Neural cell (in vitro differentiated cells): ENCODE results near the gene UBR7.

Experiments
- EP300 ChIP-seq: fragments of 450-650 bp; conservative IDR thresholded peaks from 2 replicates; pipeline ENCODE4 v1.6.1; 2014; ENCODE audit warnings: antibody characterized with exemption, mild to moderate bottlenecking, moderate library complexity; ENCODE audit not compliant: poor library complexity, severe bottlenecking
- EZH2 ChIP-seq: fragments of 200-600, 300-800 bp; shearing (Covaris generic), sonication (generic); IDR thresholded peaks from 2 replicates; pipeline ENCODE4 v1.6.1; 2014; ENCODE audit warnings: antibody characterized with exemption, low read length, borderline replicate concordance, mild to moderate bottlenecking; ENCODE audit not compliant: insufficient read depth, poor library complexity, severe bottlenecking
- MXI1 ChIP-seq: fragments of 450-650 bp; conservative IDR thresholded peaks from 2 replicates; pipeline ENCODE4 v1.6.1; 2014; ENCODE audit warnings: antibody characterized with exemption, mild to moderate bottlenecking; ENCODE audit not compliant: poor library complexity, severe bottlenecking
- POLR2AphosphoS5 ChIP-seq: IDR thresholded peaks from 2 replicates; pipeline ENCODE4 v1.6.1; 2012
- RAD21 ChIP-seq: fragments of 450-650 bp; conservative IDR thresholded peaks from 2 replicates; pipeline ENCODE4 v1.6.1; 2014; ENCODE audit warnings: antibody characterized with exemption, mild to moderate bottlenecking, moderate library complexity
- REST ChIP-seq: IDR thresholded peaks from 2 replicates; pipeline ENCODE4 v1.6.1; 2012; ENCODE audit warnings: borderline replicate concordance
- SMC3 ChIP-seq: fragments of 450-650 bp; conservative IDR thresholded peaks from 2 replicates; pipeline ENCODE4 v1.6.1; 2014; ENCODE audit warnings: antibody characterized with exemption, mild to moderate bottlenecking, moderate library complexity; ENCODE audit not compliant: poor library complexity
- TAF1 ChIP-seq: IDR thresholded peaks from 2 replicates; pipeline ENCODE4 v1.6.1; 2012; ENCODE audit warnings: low read depth
- TF ChIP-seq, protein P1 (sequence below): fragments of 450-650 bp; IDR thresholded peaks from 2 replicates; pipeline ENCODE4 v1.5.1; 2014; ENCODE audit warnings: antibody characterized with exemption, mild to moderate bottlenecking, moderate library complexity; ENCODE audit not compliant: poor library complexity, severe bottlenecking

- TF ChIP-seq EZH2 (no peak), EP300 (no peak), POLR2AphosphoS5 (no peak), MXI1 (no peak), REST (no peak), RAD21 (no peak), TAF1 (no peak), SMC3 (no peak)
- TF ChIP-seq, protein P1, sequence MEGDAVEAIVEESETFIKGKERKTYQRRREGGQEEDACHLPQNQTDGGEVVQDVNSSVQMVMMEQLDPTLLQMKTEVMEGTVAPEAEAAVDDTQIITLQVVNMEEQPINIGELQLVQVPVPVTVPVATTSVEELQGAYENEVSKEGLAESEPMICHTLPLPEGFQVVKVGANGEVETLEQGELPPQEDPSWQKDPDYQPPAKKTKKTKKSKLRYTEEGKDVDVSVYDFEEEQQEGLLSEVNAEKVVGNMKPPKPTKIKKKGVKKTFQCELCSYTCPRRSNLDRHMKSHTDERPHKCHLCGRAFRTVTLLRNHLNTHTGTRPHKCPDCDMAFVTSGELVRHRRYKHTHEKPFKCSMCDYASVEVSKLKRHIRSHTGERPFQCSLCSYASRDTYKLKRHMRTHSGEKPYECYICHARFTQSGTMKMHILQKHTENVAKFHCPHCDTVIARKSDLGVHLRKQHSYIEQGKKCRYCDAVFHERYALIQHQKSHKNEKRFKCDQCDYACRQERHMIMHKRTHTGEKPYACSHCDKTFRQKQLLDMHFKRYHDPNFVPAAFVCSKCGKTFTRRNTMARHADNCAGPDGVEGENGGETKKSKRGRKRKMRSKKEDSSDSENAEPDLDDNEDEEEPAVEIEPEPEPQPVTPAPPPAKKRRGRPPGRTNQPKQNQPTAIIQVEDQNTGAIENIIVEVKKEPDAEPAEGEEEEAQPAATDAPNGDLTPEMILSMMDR = no peak
These were observed 11.6 kb upstream of the UBR7 start for GRCh38 chr14:93195316-93195999.
